Stimulated activated CD8-positive, alpha-beta memory T cell treated with anti-CD3 and anti-CD28 coated beads, Interleukin-2, amount 100 ng/mL, for 1 hour (primary cell): Measurements from ENCODE around the gene NGEF.
"Not testable (repeated sequence)": the region's sequence is repeated elsewhere in the genome, so short reads cannot be mapped to it uniquely, and the experiment has no call there.

Source experiments
- DNase-seq, 2 donors: peaks; one replicate each; pipeline ENCODE4 v3.0.0-alpha.2; 2020; ENCODE audit warnings: low read depth in 2 of 2

Gene NGEF

DNA sequence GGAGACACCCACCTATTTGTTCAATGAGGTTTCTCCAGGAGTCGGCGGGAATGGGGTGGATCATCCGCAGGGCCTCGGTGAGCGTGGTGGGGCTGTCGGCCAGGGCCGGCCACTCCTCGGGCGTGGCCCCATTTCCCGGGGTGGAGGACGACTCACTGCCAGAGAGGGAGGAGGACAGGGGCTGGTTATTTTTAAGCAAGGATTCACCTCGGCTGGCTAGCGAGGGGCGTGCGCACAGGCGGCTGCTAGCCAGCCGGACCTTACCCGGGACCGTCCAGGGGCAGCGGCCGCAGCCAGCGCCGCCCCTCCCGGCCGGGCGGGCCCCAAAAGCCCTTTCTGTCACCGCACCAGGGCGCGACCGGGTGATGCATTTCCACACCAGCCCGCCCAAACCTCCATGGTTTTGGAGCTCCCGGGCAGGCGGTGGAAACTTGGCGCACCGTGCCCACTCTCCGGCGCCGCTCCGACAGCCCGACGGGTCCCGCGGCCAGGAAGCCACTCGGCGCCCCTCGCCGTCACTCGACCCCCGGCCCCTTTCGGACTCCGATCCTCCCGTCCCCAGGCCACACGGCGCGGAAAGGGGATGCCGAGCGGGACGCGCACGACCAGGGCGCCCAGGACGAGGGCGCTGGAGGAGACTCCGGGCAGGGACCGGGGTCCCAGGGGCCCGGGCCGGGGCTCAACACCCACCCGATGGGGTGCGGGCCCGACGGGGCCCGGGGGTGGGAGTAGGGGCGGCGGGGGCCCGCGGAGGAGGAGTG, 85.8 kb downstream of the NGEF start:
- no peak for DNase-seq

- DNase-seq = no peak
Observed at GRCh38 chr2:232926431-232926939, 86.6 kb downstream of the NGEF start.

DNA sequence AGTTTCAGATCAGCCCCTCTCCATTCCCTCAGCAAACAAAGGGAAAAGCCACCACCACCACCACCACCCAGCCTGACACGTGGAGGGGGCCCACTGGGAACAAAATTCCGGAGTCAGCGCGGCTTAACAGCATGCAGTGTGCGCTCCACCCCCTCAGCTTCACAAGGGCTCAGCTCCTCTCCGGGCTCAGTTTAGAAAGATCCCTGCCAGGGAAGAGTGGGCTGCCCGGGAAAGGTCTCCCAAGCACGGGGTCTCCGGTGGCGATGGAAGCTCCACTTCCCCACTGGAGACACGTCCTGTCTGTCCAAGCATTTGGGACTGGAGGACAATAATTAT, 87.3 kb downstream of the NGEF start:
- DNase-seq = no peak

DNA sequence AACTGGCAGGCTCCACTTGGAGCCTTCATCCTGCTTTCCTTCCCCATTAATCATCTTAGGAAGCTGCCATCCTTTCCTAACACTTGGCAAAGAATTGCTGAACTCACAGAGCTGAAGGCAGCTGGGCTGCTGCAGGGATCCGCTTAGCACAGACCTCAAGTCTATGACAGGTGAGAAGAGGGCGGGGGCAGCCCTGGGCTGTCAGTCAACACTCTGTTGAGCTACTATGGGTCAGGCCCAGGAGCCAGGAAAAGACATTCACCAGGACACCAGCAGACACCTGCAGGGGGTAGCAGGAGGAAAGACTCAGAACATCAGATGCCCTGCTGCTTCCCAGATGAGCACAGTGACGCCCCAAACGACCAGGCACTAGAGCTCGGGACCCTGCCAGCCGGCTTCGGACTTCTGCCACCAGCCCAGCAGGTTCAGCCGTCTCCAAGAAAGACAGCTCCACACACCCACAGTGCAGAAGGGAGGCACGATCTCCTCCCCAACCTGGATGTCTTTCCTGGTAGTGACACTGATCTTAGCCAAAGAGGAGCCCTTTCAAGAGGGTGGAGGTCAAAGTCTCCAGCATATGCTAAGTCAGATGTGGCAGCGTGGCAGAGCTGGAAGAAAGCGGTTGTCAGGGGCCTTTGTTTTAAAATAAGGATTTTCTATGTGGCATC, 87.8 kb downstream of the NGEF start:
- no peak for DNase-seq

- no peak for DNase-seq
Observed at GRCh38 chr2:232924433-232924832, 88.6 kb downstream of the NGEF start.

GRCh38 chr2:232920760-232921159, 92.3 kb downstream of the NGEF start:
- no peak for DNase-seq

DNA sequence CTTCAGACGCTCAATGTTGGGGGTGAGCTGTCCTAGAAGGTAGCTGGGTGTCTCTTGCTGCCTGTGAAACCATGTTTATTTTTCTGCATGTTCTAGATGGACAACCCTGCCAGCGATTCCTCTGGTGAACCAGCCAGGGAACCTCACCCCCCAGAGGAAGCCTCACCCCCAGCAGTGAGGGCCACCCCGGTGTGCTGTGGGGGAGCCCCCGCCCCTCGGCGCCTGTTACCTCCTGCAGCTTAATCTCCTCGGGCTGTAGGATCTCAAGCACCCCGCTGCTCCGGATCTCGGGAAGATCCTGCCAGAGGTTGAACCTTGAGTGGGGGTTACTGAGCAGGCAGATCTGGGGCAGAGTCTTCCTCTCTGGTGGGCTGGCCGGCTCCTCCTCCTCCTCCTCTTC, 93.0 kb downstream of the NGEF start:
- no peak for DNase-seq

DNA sequence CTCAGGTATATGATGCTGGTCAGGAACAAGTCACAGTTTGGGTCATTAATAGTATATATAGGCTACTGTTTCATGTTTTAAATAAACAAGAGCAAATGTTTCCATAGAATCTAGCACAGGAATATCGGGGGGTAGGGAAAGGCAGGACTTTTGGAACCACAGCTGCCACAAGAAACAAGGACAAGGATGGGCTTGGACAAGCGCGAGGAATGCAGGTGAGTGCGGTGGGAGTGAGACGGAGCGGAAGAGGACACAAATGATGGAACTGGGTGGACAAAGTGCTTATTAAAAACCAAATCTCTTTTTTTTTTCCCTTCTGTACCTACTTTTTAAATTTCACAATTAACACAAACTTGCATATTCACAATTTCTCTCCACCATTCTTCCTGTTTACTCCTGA, 93.9 kb downstream of the NGEF start:
- no peak for DNase-seq

DNA sequence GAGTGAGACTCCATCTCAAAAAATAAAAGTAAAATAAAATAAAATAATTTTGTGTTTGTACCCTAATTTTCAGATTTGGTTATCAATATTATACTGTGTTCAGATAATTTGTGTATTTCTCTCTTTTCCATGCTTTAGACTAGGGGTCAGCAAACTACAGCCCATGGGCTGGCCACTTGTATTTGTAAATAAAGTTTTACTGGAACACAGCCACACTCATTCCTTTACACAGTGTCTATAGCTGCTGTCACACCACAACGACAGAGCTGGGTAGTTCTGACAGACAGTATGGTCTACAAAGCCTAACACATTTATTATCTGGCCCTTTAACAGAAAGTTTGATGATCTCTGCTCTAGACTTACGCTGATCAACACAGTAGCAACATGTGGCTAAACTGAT, 99.2 kb downstream of the NGEF start:
- no peak for DNase-seq

DNA sequence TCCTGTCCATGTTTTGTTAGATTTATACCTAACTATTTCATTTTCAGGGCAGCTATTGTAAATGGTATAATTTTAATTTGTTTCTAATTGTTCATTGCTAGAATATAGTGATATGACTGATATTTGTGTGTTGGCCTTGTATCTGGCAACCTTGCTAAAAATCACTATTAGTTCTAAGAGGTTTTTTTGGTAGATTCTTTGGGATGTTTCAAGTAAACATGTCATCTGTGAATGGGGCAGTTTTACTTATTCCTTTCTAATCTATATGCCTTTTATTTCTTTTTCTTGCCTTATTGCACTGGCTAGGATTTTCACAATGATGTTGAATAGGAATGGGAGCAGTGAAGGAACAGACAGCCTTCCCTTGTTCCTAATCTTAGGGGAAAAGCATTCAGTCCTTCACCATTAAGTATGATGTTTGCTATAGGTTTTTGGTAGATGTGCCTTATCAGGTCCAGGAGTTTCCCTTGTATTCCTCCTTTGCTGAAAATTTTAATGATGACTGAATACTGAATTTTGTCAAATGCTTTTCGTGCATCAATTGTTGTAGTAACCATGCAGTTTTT, 101.3 kb downstream of the NGEF start:
- DNase-seq = no peak

DNA sequence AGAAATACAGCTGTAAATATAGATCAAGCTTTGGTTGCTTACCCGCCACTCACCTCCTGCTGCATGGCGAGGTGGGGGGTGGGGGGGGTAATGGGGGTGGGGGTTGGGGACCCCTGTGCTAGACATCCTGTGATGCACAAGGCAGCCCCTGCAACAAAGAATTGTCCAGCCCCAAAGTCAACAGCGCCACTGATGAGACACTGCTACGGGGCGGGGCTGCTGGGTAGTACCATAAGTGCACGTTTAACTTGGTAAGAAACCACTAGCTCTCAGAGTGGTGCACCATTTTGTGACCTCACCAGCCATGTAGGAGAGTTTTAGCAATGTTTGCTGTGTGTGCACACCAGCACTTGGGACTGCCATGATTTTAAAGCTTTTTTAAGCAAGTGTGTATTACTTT, 102.7 kb downstream of the NGEF start:
- DNase-seq = no peak

DNA sequence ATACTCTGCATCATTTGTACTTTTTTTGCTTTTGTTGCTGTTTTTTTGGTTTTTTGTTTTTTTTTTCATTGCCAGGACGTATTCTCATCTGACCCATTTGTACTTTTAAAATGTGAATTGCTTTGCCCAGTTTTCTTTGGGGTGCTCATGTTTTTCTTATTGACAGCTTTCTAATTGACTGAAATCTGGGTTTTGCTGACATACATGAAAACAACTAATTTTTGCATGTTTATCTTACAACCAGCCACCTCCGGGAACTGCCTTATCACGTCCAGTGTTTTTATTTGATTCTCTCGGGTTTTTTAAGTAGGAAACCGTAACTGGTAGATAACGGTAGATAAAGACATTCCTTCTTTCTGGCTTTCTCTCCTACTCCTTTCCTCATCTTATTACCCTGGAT, 104.4 kb downstream of the NGEF start:
- no peak for DNase-seq

DNA sequence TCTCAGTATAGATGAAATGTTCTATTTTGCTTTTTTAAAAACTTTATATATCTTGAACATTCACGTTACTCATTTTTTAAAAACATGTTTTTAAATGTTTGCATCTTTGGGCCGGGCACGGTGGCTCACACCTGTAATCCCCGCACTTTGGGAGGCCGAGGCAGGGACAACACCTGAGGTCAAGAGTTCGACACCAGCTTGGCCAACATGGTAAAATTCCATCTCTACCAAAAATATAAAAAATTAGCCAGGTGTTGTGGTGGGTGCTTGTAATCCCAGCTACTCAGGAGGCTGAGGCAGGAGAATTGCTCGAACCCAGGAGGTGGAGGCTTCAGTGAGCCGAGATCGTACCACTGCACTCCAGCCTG, 105.4 kb downstream of the NGEF start:
- not testable (repeated sequence) for DNase-seq

GRCh38 chr2:232906867-232907717, 106.0 kb downstream of the NGEF start:
- not testable (repeated sequence) for DNase-seq

- no peak for DNase-seq
Observed at GRCh38 chr2:232903989-232904388, 109.1 kb downstream of the NGEF start.

GRCh38 chr2:232901736-232902578, 111.1 kb downstream of the NGEF start:
- DNase-seq = no peak

- DNase-seq = no peak
Observed at GRCh38 chr2:232900811-232901735, 112.0 kb downstream of the NGEF start.

- no peak for DNase-seq
Observed at GRCh38 chr2:232898592-232899543, 114.2 kb downstream of the NGEF start.
